ENCODE data around the gene MYH14. TPM values are rescaled to one million over a fixed set of nuclear protein-coding genes. Genes with fewer than 3 reads are reported as not detected.
"Not testable (repeated sequence)": the region's sequence is repeated elsewhere in the genome, so short reads cannot be mapped to it uniquely, and the experiment has no call there.

MYH14 gene
- total RNA-seq, 1 donor from 2014 or later = 1.6 TPM

DNA sequence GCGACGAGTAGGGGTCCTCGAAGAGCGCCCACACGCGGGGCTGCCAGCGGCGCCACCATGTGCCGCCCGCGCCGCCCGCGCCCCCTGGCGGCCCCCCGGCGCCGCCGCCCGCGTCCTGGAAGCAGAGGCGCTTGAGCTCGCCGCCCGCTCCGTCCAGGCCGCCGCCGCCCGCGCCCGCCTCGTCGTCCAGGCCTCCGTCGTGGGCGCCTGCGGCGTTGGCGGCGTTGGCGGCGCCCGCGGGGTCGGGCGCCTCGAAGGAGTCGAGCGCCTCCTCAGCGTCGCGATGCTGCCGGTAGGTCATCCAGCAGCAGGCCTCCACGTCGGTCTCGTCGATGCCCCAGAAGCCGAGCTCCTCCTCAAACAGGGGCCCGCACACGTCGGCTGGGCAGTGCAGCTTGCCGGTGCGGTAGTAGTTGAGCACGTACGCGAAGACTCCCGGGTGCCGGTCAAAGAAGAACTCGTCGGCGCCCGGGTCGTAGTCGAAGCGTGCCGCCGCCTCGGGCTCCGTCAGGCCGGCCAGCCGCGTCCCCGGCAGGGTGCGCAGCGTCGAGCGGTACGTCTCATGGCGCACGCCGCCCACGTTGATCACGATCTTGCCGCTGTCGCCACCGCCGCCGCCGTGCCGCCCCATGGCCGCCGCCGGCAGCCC, 124.9 kb downstream of the MYH14 start:
- Histone ChIP-seq H3K27me3 (peaks cover 29% of the 10 kb centered on the region), H3K9ac (no peak overlapping the region), H3K4me2 (peak overlapping the region; percentile 82), H3K36me3 (no peaks in the 10 kb centered on the region), H3K79me2 (ENCODE audit: low read depth) (peaks cover 16% of the 10 kb centered on the region), H3K4me1 (peaks cover 13% of the 10 kb centered on the region), H3K27ac (no peak overlapping the region), H4K20me1 (ENCODE audit: low read depth) (peaks cover 48% of the 10 kb centered on the region), H3K9me3 (ENCODE audit: low read depth) (no peaks in the 10 kb centered on the region), H3K4me3 (peak overlapping the region; percentile 47), H3F3A (ENCODE audit: low read depth) (peaks cover 37% of the 10 kb centered on the region), H2AFZ (replicated peaks) (no peak overlapping the region)
- TF ChIP-seq, protein P1, sequence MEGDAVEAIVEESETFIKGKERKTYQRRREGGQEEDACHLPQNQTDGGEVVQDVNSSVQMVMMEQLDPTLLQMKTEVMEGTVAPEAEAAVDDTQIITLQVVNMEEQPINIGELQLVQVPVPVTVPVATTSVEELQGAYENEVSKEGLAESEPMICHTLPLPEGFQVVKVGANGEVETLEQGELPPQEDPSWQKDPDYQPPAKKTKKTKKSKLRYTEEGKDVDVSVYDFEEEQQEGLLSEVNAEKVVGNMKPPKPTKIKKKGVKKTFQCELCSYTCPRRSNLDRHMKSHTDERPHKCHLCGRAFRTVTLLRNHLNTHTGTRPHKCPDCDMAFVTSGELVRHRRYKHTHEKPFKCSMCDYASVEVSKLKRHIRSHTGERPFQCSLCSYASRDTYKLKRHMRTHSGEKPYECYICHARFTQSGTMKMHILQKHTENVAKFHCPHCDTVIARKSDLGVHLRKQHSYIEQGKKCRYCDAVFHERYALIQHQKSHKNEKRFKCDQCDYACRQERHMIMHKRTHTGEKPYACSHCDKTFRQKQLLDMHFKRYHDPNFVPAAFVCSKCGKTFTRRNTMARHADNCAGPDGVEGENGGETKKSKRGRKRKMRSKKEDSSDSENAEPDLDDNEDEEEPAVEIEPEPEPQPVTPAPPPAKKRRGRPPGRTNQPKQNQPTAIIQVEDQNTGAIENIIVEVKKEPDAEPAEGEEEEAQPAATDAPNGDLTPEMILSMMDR (IDR thresholded peaks at IDR 0.05) = peak; percentile 7
- peak; percentile 53 for TF ChIP-seq EZH2phosphoT487 (IDR thresholded peaks at IDR 0.05)
- peak; percentile 71 for TF ChIP-seq EZH2 (IDR thresholded peaks at IDR 0.05)
- H3K9me3 Mint-ChIP-seq = no peaks in the 10 kb centered on the region
- H3K4me3 Mint-ChIP-seq = no peak overlapping the region
- H3K36me3 Mint-ChIP-seq = no peaks in the 10 kb centered on the region
- no peak overlapping the region for H3K27ac Mint-ChIP-seq
- peaks cover 36% of the 10 kb centered on the region for H3K27me3 Mint-ChIP-seq (ENCODE audit: insufficient read depth, low read depth)
- DNase-seq (ENCODE audit: low spot score) = peak; percentile 55
- H3K4me1 Mint-ChIP-seq = peaks cover 55% of the 10 kb centered on the region

- Histone ChIP-seq H3K9me3 (ENCODE audit: low read depth) (no peaks in the 10 kb centered on the region), H3F3A (ENCODE audit: low read depth) (peaks cover 41% of the 10 kb centered on the region), H3K36me3 (no peaks in the 10 kb centered on the region), H3K79me2 (ENCODE audit: low read depth) (peaks cover 16% of the 10 kb centered on the region), H4K20me1 (ENCODE audit: low read depth) (peaks cover 48% of the 10 kb centered on the region), H3K4me2 (no peak overlapping the region), H3K27me3 (peaks cover 29% of the 10 kb centered on the region), H2AFZ (replicated peaks) (no peak overlapping the region), H3K4me3 (no peak overlapping the region), H3K27ac (no peak overlapping the region), H3K4me1 (peaks cover 13% of the 10 kb centered on the region), H3K9ac (no peak overlapping the region)
- H3K27ac Mint-ChIP-seq = no peak overlapping the region
- DNase-seq (ENCODE audit: low spot score) = no peak
- TF ChIP-seq, protein P1 (IDR thresholded peaks at IDR 0.05) = no peak
- no peak for TF ChIP-seq EZH2phosphoT487 (IDR thresholded peaks at IDR 0.05)
- no peak for TF ChIP-seq EZH2 (IDR thresholded peaks at IDR 0.05)
- H3K4me1 Mint-ChIP-seq = peaks cover 59% of the 10 kb centered on the region
- peaks cover 39% of the 10 kb centered on the region for H3K27me3 Mint-ChIP-seq (ENCODE audit: insufficient read depth, low read depth)
- no peaks in the 10 kb centered on the region for H3K9me3 Mint-ChIP-seq
- peak overlapping the region; percentile 94 for H3K4me3 Mint-ChIP-seq
- no peaks in the 10 kb centered on the region for H3K36me3 Mint-ChIP-seq
Observed at GRCh38 chr19:50328873-50329145, 125.4 kb downstream of the MYH14 start.

DNA sequence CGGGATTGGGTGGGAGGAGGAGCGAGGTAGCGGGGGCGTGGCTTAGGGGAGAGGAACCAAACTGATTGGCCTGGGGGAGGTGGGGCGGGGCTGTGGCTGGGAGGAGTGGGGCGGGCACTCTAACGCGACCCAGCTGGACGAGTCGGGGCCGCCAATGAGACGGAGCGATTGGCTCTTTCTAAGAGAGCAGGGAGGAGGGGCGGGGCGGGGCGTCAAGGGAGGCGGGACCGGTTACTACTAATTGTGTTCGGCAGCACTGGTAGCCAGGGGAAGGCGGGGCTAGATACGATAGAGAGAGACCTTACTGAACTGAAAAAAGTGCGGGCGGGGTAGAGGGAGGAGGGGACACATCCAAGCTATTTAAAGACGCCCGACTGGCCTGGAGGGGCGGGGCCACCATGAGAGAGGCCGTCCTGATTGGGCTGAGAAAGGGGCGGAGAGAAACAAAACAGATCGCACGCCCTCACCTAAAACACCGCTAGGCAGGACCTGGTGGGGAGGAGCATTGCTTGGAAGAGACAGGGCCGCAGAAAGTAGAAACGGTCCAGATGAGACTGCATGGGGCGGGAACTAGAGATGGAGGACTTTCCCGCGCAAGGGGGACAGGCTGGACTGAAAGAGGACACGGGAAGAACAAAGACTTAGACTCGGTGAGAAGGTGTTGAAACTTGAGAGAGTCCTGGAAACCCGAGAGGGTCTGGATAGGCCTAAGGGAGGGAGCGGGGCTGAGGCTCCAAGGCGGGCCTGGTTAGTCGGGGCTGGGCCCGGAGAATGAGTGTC, 125.9 kb downstream of the MYH14 start, which contains the start of gene KCNC3:
Gene KCNC3, minus strand, starts transcription at position 232 of the 780 bp plus-strand sequence. CDS start 295 bp downstream, outside the sequence.
- peaks cover 29% of the 10 kb centered on the region for H3K27me3 ChIP-seq

GRCh38 chr19:50329926-50330294, 126.5 kb downstream of the MYH14 start:
- peak overlapping the region; percentile 92 for H3K4me2 ChIP-seq
- peaks cover 13% of the 10 kb centered on the region for H3K4me1 ChIP-seq
- H3K27me3 ChIP-seq = peaks cover 29% of the 10 kb centered on the region
- Mint-ChIP-seq H3K4me1 (peaks cover 55% of the 10 kb centered on the region), H3K4me3 (peak overlapping the region; percentile 94), H3K27ac (peak overlapping the region; percentile 64), H3K27me3 (ENCODE audit: insufficient read depth, low read depth) (peaks cover 41% of the 10 kb centered on the region)
- DNase-seq (ENCODE audit: low spot score); H3K36me3 ChIP-seq; H3K9me3 ChIP-seq (ENCODE audit: low read depth); H3K36me3 Mint-ChIP-seq; H2AFZ ChIP-seq (replicated peaks); H3K9me3 Mint-ChIP-seq: not testable (repeated sequence)
- peaks cover 38% of the 10 kb centered on the region for H4K20me1 ChIP-seq (ENCODE audit: low read depth)
- peaks cover 16% of the 10 kb centered on the region for H3K79me2 ChIP-seq (ENCODE audit: low read depth)
- peak overlapping the region; percentile 69 for H3K27ac ChIP-seq
- peaks cover 42% of the 10 kb centered on the region for H3F3A ChIP-seq (ENCODE audit: low read depth)
- H3K9ac ChIP-seq = peak overlapping the region; percentile 18
- H3K4me3 ChIP-seq = peak overlapping the region; percentile 62

More for the DNA sequence above, 125.9 kb downstream of the MYH14 start, which contains the start of gene KCNC3:
- peaks cover 13% of the 10 kb centered on the region for H3K4me1 ChIP-seq
- H3K36me3 ChIP-seq = no peaks in the 10 kb centered on the region
- H3K27ac ChIP-seq = peak within 1 kb of the TSS; percentile 69
- H3K4me3 ChIP-seq = peak within 1 kb of the TSS; percentile 62
- peaks cover 16% of the 10 kb centered on the region for H3K79me2 ChIP-seq (ENCODE audit: low read depth)
- Mint-ChIP-seq H3K36me3 (no peaks in the 10 kb centered on the region), H3K27ac (peak within 1 kb of the TSS; percentile 64), H3K4me1 (peaks cover 61% of the 10 kb centered on the region), H3K4me3 (peak within 1 kb of the TSS; percentile 94), H3K9me3 (peaks cover 3% of the 10 kb centered on the region), H3K27me3 (ENCODE audit: insufficient read depth, low read depth) (peaks cover 42% of the 10 kb centered on the region)
- peak within 1 kb of the TSS; percentile 92 for H3K4me2 ChIP-seq
- DNase-seq (ENCODE audit: low spot score) = peak; percentile 100
- peaks cover 42% of the 10 kb centered on the region for H3F3A ChIP-seq (ENCODE audit: low read depth)
- no peaks in the 10 kb centered on the region for H3K9me3 ChIP-seq (ENCODE audit: low read depth)
- peak within 1 kb of the TSS; percentile 18 for H3K9ac ChIP-seq
- H2AFZ ChIP-seq (replicated peaks) = no peak within 1 kb of the TSS
- peaks cover 44% of the 10 kb centered on the region for H4K20me1 ChIP-seq (ENCODE audit: low read depth)
- TF ChIP-seq EZH2phosphoT487 (IDR thresholded peaks at IDR 0.05) = no peak
- no peak for TF ChIP-seq EZH2 (IDR thresholded peaks at IDR 0.05)
- TF ChIP-seq, protein P1 (IDR thresholded peaks at IDR 0.05) = no peak

Measured in neural progenitor cell (in vitro differentiated cells).